NCI-H526 (cell line): ENCODE measurements around the gene CCDC102A.

Experiments
- DNase-seq, 2 experiments: peaks; one replicate each; lab custom pipeline; 2025; lab: John Stamatoyannopoulos, UW

The CCDC102A gene

DNA sequence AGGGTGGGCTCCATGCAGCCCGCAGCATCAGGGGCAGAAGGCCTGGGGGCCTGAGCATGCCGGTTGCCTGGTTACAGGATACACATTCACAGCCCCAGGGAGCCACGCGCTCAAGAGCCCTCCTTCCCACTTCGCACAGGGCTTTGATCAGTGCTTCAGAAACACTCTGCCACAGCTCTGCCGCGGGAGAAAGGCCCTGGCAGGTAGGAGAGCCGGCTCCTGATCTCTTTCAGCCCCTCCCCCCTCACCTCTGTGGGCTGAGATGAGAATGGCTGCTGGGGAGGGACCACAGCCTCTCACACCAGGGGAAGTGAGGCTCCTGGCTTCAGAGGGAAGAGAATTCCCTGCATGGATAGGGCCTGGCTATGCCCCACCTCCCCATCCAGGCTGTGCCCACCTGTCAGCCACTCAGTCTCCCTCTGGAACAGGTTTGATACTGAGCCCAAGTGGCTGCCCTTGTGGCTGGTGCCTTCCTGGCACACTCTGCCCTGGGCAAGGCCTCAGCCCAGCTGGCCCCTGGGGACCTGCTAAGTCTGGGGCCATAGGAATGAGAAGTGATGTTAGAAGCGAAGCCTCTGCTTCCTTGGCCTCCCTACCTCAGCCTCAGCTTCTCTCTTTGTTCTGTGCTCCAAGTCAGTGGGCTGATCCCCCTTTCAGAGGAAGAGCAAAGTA is 58.7 kb downstream of the CCDC102A start:
- DNase-seq = no peak

- DNase-seq = peak in 1 of 2 experiments; percentile 9
These were observed 59.6 kb downstream of the CCDC102A start for GRCh38 chr16:57476546-57477410.

GRCh38 chr16:57475711-57476339 is 60.5 kb downstream of the CCDC102A start:
- peak in 1 of 2 experiments; percentile 61 for DNase-seq

- DNase-seq = no peak
These were observed 61.4 kb downstream of the CCDC102A start for GRCh38 chr16:57474671-57475661.

GRCh38 chr16:57473906-57474305 is 62.5 kb downstream of the CCDC102A start:
- no peak for DNase-seq

GRCh38 chr16:57473176-57473840 is 63.1 kb downstream of the CCDC102A start:
- DNase-seq = no peak

DNA sequence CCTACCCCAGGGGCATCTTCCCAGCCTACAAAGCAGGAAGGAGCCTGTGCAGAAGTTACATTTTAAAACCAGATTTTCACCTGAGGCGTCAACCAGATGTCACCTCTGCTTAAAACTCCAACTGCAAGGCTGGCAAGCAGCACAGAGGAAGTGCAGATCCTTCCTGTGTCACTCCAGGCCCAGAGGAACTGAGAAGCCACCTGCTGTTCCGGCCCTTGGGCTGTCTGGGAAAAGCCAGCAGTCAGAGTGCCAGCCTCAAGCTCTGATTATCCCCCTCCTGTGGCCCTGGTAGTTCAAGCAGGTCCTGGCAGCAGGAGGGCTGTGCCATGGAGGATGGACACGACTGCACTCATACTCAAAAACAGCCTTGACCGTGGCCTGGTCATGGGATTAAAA is 63.7 kb downstream of the CCDC102A start:
- DNase-seq = no peak

DNA sequence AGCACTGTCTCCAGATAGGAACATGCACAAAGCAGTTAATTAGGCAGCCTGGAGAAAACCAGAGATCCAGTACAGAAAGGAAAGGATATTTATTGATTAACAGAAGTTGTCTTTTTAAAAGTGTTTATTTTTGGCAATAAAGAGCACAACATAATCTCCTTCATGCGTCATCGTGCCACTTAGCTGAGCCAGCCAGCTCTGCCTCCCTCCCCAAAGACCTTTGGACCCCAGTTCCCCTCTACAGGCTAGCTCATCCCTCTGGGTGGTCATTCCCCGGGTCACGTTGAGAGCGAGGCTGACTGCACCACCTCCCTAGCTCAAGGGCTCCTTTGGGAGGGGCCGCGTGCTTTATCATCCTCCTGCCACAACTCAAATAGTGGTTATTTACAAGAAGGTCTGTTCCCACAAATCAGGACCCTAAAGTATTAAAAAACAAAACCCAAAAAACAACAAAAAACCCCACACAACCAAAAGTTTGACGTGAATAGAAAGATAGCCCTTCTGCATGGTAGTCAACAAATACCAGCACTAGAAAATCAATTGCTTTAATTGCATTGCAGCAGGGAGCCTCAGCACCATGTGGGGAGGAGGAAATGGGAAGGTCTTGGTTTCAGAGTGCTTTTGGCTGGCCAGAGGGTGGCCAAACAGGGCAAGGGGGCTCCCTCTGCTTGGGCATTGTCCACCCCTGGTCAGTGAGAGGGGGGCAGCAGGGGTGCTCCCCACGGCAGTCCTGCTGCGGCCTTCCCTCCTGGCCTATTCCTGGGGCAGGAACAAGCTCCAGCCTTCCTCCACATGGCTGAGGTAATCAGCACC is 64.3 kb downstream of the CCDC102A start:
- no peak for DNase-seq

DNA sequence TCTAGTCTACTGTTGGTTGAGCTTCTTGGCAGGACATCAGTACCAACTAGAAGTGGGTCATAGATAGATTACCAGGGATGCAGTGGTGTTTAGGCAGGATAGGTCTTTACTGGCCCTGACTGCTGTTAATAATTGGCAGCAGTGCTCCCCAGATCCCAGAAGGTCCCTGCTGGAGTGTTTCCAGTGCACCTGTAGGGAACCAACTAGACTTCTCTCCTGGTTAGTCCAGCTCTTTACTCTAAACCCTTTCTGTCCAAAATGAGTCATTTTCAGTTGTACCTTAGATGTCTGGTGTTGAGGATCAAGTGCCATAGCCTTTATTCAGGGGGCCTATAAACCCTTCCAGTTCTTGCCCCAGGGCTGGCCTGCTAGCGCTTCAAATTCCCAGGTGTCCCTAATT is 65.2 kb downstream of the CCDC102A start:
- DNase-seq = no peak

GRCh38 chr16:57470711-57471110 is 65.7 kb downstream of the CCDC102A start:
- DNase-seq = no peak

- DNase-seq = peak in 1 of 2 experiments; percentile 7
These were observed 66.4 kb downstream of the CCDC102A start for GRCh38 chr16:57469917-57470470.

DNA sequence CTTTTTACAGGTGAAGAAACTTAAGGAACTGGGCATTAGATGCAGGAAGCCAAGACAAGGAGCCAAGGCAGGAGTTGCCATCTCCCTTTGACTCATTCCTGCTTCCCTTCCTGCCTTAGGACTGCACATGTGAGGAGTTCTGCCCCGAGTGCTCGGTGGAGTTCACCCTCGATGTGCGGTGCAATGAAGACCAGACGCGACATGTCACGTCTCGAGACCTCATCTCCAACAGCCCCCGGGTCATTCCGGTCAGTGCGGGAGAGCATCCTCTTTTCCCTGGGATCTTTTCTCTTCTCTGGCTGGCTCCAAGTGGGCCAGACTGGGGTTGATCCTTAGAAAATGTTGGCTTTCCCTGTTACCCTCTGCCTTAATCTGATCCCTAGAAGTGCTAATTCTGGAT is 67.3 kb downstream of the CCDC102A start:
- DNase-seq = no peak

DNA sequence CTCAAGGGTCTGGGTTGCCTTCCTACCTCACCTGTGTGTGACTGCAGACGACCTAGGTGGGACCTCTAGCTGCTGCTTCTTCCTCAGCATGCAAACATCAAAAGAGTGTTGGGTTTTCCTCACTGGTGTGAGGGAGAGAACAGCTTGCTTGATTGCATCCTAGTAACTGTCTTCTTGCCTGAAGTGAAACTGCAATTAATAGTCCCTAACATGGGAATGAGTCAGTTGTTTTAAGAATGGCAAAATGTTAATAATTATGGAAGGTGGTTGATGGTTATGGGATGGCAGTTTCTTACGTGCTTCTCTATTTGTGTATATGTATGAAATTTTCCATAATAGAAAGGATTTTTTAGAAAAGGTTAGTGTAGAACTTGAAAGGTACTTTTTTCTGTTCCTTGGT is 68.0 kb downstream of the CCDC102A start:
- no peak for DNase-seq

GRCh38 chr16:57464523-57464922 is 71.8 kb downstream of the CCDC102A start:
- no peak for DNase-seq

DNA sequence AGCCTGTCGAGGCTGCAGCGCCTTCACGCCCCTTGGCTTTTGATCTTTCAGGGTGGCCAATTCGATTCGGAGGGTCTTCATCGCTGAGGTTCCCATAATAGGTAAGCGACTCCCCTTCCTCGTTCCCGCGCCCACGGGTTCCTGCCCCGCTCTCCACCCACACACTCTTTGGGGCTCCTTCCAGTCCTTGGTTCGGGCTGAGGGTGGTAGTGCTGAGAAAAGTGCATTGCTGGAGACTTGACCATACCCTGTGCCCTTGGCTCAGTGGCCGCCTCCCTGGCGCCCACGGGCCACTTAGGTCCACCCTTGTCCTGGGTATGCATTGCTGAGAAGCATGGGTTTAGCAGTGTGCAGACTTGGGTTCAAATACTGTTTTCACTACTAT is 73.4 kb downstream of the CCDC102A start:
- DNase-seq = no peak

GRCh38 chr16:57462209-57462977 is 74.0 kb downstream of the CCDC102A start, which contains the start of gene POLR2C:
POLR2C (plus strand) TSS chr16:57462679; CDS start chr16:57462725, 46 bp downstream.
- peak; percentile 26 to 89 for DNase-seq
